Trophoblast cell (in vitro differentiated cells and primary cell): Measurements from ENCODE around the gene CACNG4.

ENCODE experiments used
- DNase-seq, 2 donors: peaks; one replicate each; pipeline ENCODE4 v3.0.0-alpha.2; 2016
- H2AFZ ChIP-seq: 2 replicates; pipeline ENCODE4 v1.6.1; 2013; ENCODE audit warnings: low read length, moderate library complexity, mild to moderate bottlenecking; ENCODE audit not compliant: insufficient read depth, poor library complexity
- H2AK5ac ChIP-seq: 2 replicates; pipeline ENCODE4 v1.6.1; 2013; ENCODE audit warnings: mild to moderate bottlenecking, low read length
- H2BK120ac ChIP-seq: 2 replicates; pipeline ENCODE4 v1.6.1; 2013; ENCODE audit warnings: low read length, mild to moderate bottlenecking, moderate library complexity; ENCODE audit not compliant: insufficient read depth, poor library complexity
- H2BK12ac ChIP-seq: 2 replicates; pipeline ENCODE4 v1.6.1; 2013; ENCODE audit warnings: mild to moderate bottlenecking, low read length, moderate library complexity
- H2BK5ac ChIP-seq: 2 replicates; pipeline ENCODE4 v1.6.1; 2013; ENCODE audit warnings: low read length, low read depth, moderate library complexity, mild to moderate bottlenecking; ENCODE audit not compliant: poor library complexity
- H3K14ac ChIP-seq: 2 replicates; pipeline ENCODE4 v1.6.1; 2013; ENCODE audit warnings: mild to moderate bottlenecking, low read length
- H3K18ac ChIP-seq: 2 replicates; pipeline ENCODE4 v1.6.1; 2013; ENCODE audit warnings: mild to moderate bottlenecking, low read length
- H3K23ac ChIP-seq: 2 replicates; pipeline ENCODE4 v1.6.1; 2013; ENCODE audit warnings: low read length
- H3K27ac ChIP-seq: 2 replicates; pipeline ENCODE4 v1.5.1; 2013; ENCODE audit warnings: low read depth, mild to moderate bottlenecking, inconsistent platforms, low read length, moderate library complexity
- H3K27me3 ChIP-seq: 2 replicates; pipeline ENCODE4 v1.6.1; 2013; ENCODE audit warnings: inconsistent platforms, mild to moderate bottlenecking, low read length, moderate library complexity; ENCODE audit not compliant: insufficient read depth
- H3K36me3 ChIP-seq, 2 experiments: 1 replicate in 1 of 2; 2 replicates in 1 of 2; pipeline ENCODE4 v1.6.1; 2013; ENCODE audit warnings: low read length in 2 of 2, mild to moderate bottlenecking in 2 of 2, moderate library complexity in 1 of 2; ENCODE audit not compliant: insufficient read depth in 2 of 2, control insufficient read depth in 1 of 2
- H3K4ac ChIP-seq: 2 replicates; pipeline ENCODE4 v1.6.1; 2013; ENCODE audit warnings: low read depth, mild to moderate bottlenecking, low read length, moderate library complexity
- H3K4me1 ChIP-seq, 2 experiments: 1 replicate in 1 of 2; 2 replicates in 1 of 2; pipeline ENCODE4 v1.6.1; 2013; ENCODE audit warnings: low read length in 2 of 2, mild to moderate bottlenecking in 2 of 2, moderate library complexity in 1 of 2; ENCODE audit not compliant: insufficient read depth in 2 of 2, control insufficient read depth in 1 of 2
- H3K4me2 ChIP-seq: 2 replicates; pipeline ENCODE4 v1.6.1; 2013; ENCODE audit warnings: inconsistent platforms, mild to moderate bottlenecking, low read length, moderate library complexity
- H3K4me3 ChIP-seq: 2 replicates; pipeline ENCODE4 v1.5.1; 2013; ENCODE audit warnings: mild to moderate bottlenecking, low read depth, low read length, inconsistent platforms
- H3K79me1 ChIP-seq: one replicate; pipeline ENCODE4 v1.6.1; 2013; ENCODE audit warnings: low read length
- H3K79me2 ChIP-seq: 2 replicates; pipeline ENCODE4 v1.6.1; 2013; ENCODE audit warnings: low read length, mild to moderate bottlenecking; ENCODE audit not compliant: control insufficient read depth, insufficient read depth, poor library complexity
- H3K9ac ChIP-seq: 2 replicates; pipeline ENCODE4 v1.6.1; 2013; ENCODE audit warnings: mild to moderate bottlenecking, low read length
- H3K9me3 ChIP-seq: 2 replicates; pipeline ENCODE4 v1.6.1; 2013; ENCODE audit warnings: low read depth, mild to moderate bottlenecking, control low read depth, inconsistent platforms, low read length; ENCODE audit not compliant: insufficient read depth
- H4K12ac ChIP-seq: 2 replicates; pipeline ENCODE4 v1.6.1; 2013; ENCODE audit warnings: low read depth, mild to moderate bottlenecking, low read length, moderate library complexity
- H4K8ac ChIP-seq: 2 replicates; pipeline ENCODE4 v1.6.1; 2013; ENCODE audit warnings: low read depth, mild to moderate bottlenecking, low read length, moderate library complexity
- H4K91ac ChIP-seq: one replicate; pipeline ENCODE4 v1.6.1; 2013; ENCODE audit warnings: low read depth, mild to moderate bottlenecking, low read length, moderate library complexity
- WGBS: extraction: QIAGEN DNeasy Blood & Tissue Kit; methylation state at CpG from one replicate; pipeline ENCODE4 v1.1.7; 2013; ENCODE audit warnings: missing lambda C conversion rate; ENCODE audit not compliant: insufficient read length, insufficient coverage; ENCODE audit errors: extremely low coverage; 5-methylcytosine and 5-hydroxymethylcytosine counted together

Gene CACNG4

DNA sequence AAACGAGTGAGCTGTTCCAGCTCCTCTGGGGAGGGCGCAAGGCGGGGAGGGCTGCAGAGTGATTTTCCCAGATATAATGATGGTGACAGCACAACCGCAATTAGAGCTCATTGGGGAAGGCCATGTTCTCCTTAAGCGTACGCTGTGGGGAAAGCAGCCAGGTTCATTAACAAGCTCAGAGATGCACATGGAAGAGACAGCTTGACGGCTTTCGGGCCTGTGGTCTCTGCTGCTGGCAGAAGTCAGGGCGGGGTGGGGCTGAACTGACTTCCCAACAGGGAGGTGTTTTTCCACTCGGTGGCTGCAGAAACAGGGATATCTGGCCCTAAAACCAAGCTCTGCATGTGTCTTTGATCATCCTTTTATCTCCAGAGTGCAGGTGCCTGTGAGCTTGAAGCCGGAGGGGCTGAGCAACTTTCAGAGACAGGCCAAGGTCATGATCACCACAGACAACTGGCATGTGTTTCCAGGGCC, 55.8 kb downstream of the CACNG4 start:
- no peaks in the 10 kb centered on the region for H3K79me1 ChIP-seq
- no peak overlapping the region for H3K4ac ChIP-seq
- no peak overlapping the region for H2BK120ac ChIP-seq
- no peak overlapping the region for H3K4me2 ChIP-seq
- no peak overlapping the region for H2AK5ac ChIP-seq
- H4K8ac ChIP-seq: no peak overlapping the region
- no peak for DNase-seq
- H3K9ac ChIP-seq: no peak overlapping the region
- no peaks in the 10 kb centered on the region for H3K4me1 ChIP-seq
- no peak overlapping the region for H3K27ac ChIP-seq
- no peak overlapping the region for H3K14ac ChIP-seq
- no peak overlapping the region for H2AFZ ChIP-seq
- no peak overlapping the region for H3K23ac ChIP-seq
- no peak overlapping the region for H4K91ac ChIP-seq
- H3K36me3 ChIP-seq: peaks cover 26 to 31% of the 10 kb centered on the region in 2 experiments
- H3K9me3 ChIP-seq: no peaks in the 10 kb centered on the region
- H3K4me3 ChIP-seq: no peak overlapping the region
- no peak overlapping the region for H4K12ac ChIP-seq
- no CpG with 5 or more reads among the region's 11 CpGs for WGBS
- H3K27me3 ChIP-seq: no peaks in the 10 kb centered on the region
- H2BK5ac ChIP-seq: no peak overlapping the region
- no peak overlapping the region for H3K18ac ChIP-seq
- H3K79me2 ChIP-seq: no peaks in the 10 kb centered on the region
- no peak overlapping the region for H2BK12ac ChIP-seq

DNA sequence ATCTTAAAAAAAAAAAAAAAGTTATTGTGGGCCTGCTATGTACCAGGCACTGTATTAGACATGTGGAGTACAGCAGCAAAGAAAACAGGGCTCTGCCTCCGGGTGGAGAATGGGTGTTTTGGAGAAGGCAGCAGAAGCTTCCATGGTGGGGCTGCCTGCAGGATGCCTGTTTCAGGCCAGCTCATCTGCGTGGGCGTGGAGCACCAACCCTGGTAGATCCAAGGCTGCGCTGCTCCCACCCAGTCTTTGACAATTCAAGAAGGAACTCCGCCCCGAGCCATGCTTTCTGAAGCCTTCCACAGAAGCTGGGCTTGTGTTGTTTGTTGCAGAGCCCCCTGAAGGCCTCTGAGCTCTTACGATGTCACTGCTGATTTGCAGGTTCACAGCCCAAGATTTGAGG, 56.7 kb downstream of the CACNG4 start:
- H3K4ac ChIP-seq: no peak overlapping the region
- H2BK12ac ChIP-seq: no peak overlapping the region
- H3K4me2 ChIP-seq: no peak overlapping the region
- no peak overlapping the region for H3K27ac ChIP-seq
- H3K27me3 ChIP-seq: no peaks in the 10 kb centered on the region
- no peak overlapping the region for H2AK5ac ChIP-seq
- DNase-seq: no peak
- no peak overlapping the region for H4K12ac ChIP-seq
- H3K14ac ChIP-seq: no peak overlapping the region
- no peak overlapping the region for H2BK120ac ChIP-seq
- H3K79me2 ChIP-seq: no peaks in the 10 kb centered on the region
- no peaks in the 10 kb centered on the region for H3K9me3 ChIP-seq
- H4K8ac ChIP-seq: no peak overlapping the region
- H3K18ac ChIP-seq: no peak overlapping the region
- no peak overlapping the region for H2AFZ ChIP-seq
- H3K4me3 ChIP-seq: no peak overlapping the region
- H3K4me1 ChIP-seq: peaks cover 0 to 4% of the 10 kb centered on the region in 2 experiments
- no peak overlapping the region for H2BK5ac ChIP-seq
- no peaks in the 10 kb centered on the region for H3K79me1 ChIP-seq
- H4K91ac ChIP-seq: no peak overlapping the region
- WGBS: no CpG with 5 or more reads among the region's 7 CpGs
- H3K9ac ChIP-seq: no peak overlapping the region
- peaks cover 26 to 34% of the 10 kb centered on the region in 2 experiments for H3K36me3 ChIP-seq
- H3K23ac ChIP-seq: no peak overlapping the region

DNA sequence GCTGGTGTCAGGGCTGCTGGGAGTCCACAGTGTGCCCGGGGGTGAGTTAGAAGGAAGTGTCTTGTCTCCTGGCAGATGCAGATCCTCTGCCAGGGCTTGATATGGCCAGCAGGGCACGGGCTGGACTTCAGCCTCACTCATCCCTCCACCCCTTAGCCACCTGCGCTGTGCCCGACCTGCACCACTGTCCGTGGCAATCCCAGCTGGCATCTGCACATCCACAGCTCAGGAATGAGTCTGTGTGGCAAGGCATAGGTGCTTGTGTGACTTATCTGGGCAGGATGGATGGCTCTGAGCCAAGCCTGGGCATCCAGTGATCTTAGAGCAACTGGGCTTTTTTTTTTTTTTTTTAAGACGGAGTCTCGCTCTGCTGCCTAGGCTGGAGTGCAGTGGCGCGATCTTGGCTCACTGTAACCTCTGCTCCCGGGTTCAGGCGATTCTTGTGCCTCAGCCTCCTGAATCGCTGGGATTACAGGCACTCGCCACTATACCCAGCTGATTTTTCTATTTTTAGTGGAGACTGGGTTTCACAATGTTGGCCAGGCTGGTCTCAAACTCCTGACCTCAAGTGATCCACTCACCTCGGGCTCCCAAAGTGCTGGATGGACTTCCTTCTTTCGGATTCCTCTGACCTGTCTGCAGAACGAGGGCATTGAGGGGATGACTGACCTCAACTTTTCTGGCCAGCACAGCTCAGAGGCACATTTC, 57.4 kb downstream of the CACNG4 start:
- peaks cover 28 to 39% of the 10 kb centered on the region in 2 experiments for H3K36me3 ChIP-seq
- DNase-seq: no peak
- no peaks in the 10 kb centered on the region for H3K9me3 ChIP-seq
- H2BK120ac ChIP-seq: no peak overlapping the region
- H3K79me2 ChIP-seq: no peaks in the 10 kb centered on the region
- H3K79me1 ChIP-seq: no peaks in the 10 kb centered on the region
- H2BK12ac ChIP-seq: no peak overlapping the region
- no peak overlapping the region for H2BK5ac ChIP-seq
- no peak overlapping the region for H3K27ac ChIP-seq
- no peak overlapping the region for H3K18ac ChIP-seq
- no peak overlapping the region for H4K91ac ChIP-seq
- no peak overlapping the region for H3K14ac ChIP-seq
- H3K4ac ChIP-seq: no peak overlapping the region
- H2AFZ ChIP-seq: no peak overlapping the region
- H4K8ac ChIP-seq: no peak overlapping the region
- H3K4me2 ChIP-seq: no peak overlapping the region
- peaks cover 0 to 4% of the 10 kb centered on the region in 2 experiments for H3K4me1 ChIP-seq
- H4K12ac ChIP-seq: no peak overlapping the region
- no peak overlapping the region for H3K4me3 ChIP-seq
- H3K23ac ChIP-seq: no peak overlapping the region
- no CpG with 5 or more reads among the region's 16 CpGs for WGBS
- no peaks in the 10 kb centered on the region for H3K27me3 ChIP-seq
- H2AK5ac ChIP-seq: no peak overlapping the region
- no peak overlapping the region for H3K9ac ChIP-seq

DNA sequence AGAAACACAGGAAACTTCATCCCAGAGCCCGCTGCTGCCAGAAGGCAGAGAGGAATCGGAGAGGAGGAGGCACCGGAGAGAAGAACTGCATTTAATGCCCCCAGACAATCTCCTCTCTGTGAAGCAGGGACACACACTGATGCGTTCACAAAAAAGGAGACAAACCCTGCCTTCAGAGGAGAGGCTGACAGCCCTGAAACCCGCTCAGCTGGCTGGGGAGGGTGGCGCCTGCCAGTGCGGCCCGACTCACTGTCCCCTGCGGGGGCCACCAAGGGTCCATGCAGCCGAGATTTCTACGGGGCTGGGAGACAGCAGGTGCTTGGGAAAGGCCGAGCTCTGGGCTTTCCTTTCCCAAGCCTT, 57.9 kb downstream of the CACNG4 start:
- no peak overlapping the region for H2BK12ac ChIP-seq
- no peak overlapping the region for H3K18ac ChIP-seq
- no peaks in the 10 kb centered on the region for H3K79me1 ChIP-seq
- H3K4me3 ChIP-seq: no peak overlapping the region
- no peak overlapping the region for H2AK5ac ChIP-seq
- no peaks in the 10 kb centered on the region for H3K9me3 ChIP-seq
- H3K27me3 ChIP-seq: no peaks in the 10 kb centered on the region
- H3K36me3 ChIP-seq: peaks cover 29 to 44% of the 10 kb centered on the region in 2 experiments
- peaks cover 0 to 4% of the 10 kb centered on the region in 2 experiments for H3K4me1 ChIP-seq
- H3K23ac ChIP-seq: no peak overlapping the region
- no peak overlapping the region for H2BK120ac ChIP-seq
- H2AFZ ChIP-seq: no peak overlapping the region
- no peak overlapping the region for H4K12ac ChIP-seq
- DNase-seq: no peak
- no peak overlapping the region for H4K91ac ChIP-seq
- no peaks in the 10 kb centered on the region for H3K79me2 ChIP-seq
- no CpG with 5 or more reads among the region's 12 CpGs for WGBS
- H2BK5ac ChIP-seq: no peak overlapping the region
- no peak overlapping the region for H3K27ac ChIP-seq
- no peak overlapping the region for H3K4ac ChIP-seq
- H3K4me2 ChIP-seq: no peak overlapping the region
- no peak overlapping the region for H3K9ac ChIP-seq
- no peak overlapping the region for H3K14ac ChIP-seq
- H4K8ac ChIP-seq: no peak overlapping the region
